Stimulated activated CD8-positive, alpha-beta memory T cell treated with anti-CD3 and anti-CD28 coated beads, Interleukin-4, amount 100 ng/mL, for 24 hours (primary cell): ENCODE measurements around the gene CPLANE1.
A peak's percentile ranks its signal among the peaks of the same experiment; 100 is the strongest.
"Not testable (repeated sequence)": the region's sequence is repeated elsewhere in the genome, so short reads cannot be mapped to it uniquely, and the experiment has no call there.

Source experiments
- DNase-seq: peaks from one replicate; pipeline ENCODE4 v3.0.0-alpha.2; 2020; ENCODE audit warnings: low read depth

CPLANE1 gene

GRCh38 chr5:37248970-37249814, at the start of gene CPLANE1:
Gene CPLANE1 (minus strand): TSS chr5:37249376. CDS start chr5:37247698, 1,678 bp downstream.
- peak; percentile 57 for DNase-seq

GRCh38 chr5:37296313-37296712, 47.1 kb upstream of the CPLANE1 start:
- DNase-seq = not testable (repeated sequence)

GRCh38 chr5:37283214-37283820, 34.1 kb upstream of the CPLANE1 start:
- DNase-seq = no peak

GRCh38 chr5:37275511-37275910, 26.3 kb upstream of the CPLANE1 start:
- DNase-seq = no peak

GRCh38 chr5:37272511-37272910, 23.3 kb upstream of the CPLANE1 start:
- DNase-seq = no peak

GRCh38 chr5:37268100-37268499, 18.9 kb upstream of the CPLANE1 start:
- not testable (repeated sequence) for DNase-seq

GRCh38 chr5:37255774-37256358, 6.7 kb upstream of the CPLANE1 start:
- DNase-seq = no peak

- no peak for DNase-seq
Observed at GRCh38 chr5:37254581-37254980, 5.4 kb upstream of the CPLANE1 start.

GRCh38 chr5:37251665-37252064, 2.5 kb upstream of the CPLANE1 start:
- DNase-seq = no peak

GRCh38 chr5:37249815-37250164, 614 bp upstream of the CPLANE1 start:
- no peak for DNase-seq

GRCh38 chr5:37248421-37248969, 681 bp downstream of the CPLANE1 start:
- DNase-seq = no peak

- no peak for DNase-seq
Observed at GRCh38 chr5:37247496-37247895, 1.7 kb downstream of the CPLANE1 start.

GRCh38 chr5:37247036-37247435, 2.1 kb downstream of the CPLANE1 start:
- no peak for DNase-seq

GRCh38 chr5:37234288-37234687, 14.9 kb downstream of the CPLANE1 start:
- no peak for DNase-seq

GRCh38 chr5:37226377-37226776, 22.8 kb downstream of the CPLANE1 start:
- DNase-seq = no peak

GRCh38 chr5:37222181-37222580, 27.0 kb downstream of the CPLANE1 start:
- no peak for DNase-seq

- not testable (repeated sequence) for DNase-seq
Observed at GRCh38 chr5:37220426-37220825, 28.8 kb downstream of the CPLANE1 start.

GRCh38 chr5:37219384-37219783, 29.8 kb downstream of the CPLANE1 start:
- not testable (repeated sequence) for DNase-seq

- DNase-seq = no peak
Observed at GRCh38 chr5:37217976-37218375, 31.2 kb downstream of the CPLANE1 start.

- no peak for DNase-seq
Observed at GRCh38 chr5:37214550-37214949, 34.6 kb downstream of the CPLANE1 start.

GRCh38 chr5:37212096-37212495, 37.1 kb downstream of the CPLANE1 start:
- DNase-seq = no peak

GRCh38 chr5:37211661-37212060, 37.5 kb downstream of the CPLANE1 start:
- no peak for DNase-seq
